RWPE1 (cell line): Measurements from ENCODE around the gene CUEDC1.

Experiments used
- CTCF ChIA-PET: fragments of 350-600 bp; sonication (Branson Sonifier 250); formaldehyde crosslinking; extraction: SDS; loops from one replicate; lab custom pipeline; 2021; lab: Yijun Ruan, JAX
- POLR2A ChIA-PET: fragments of 400-600 bp; formaldehyde crosslinking; extraction: SDS; loops from one replicate; lab custom pipeline; 2020; ENCODE audit warnings: antibody characterized with exemption; ENCODE audit not compliant: low non-redundant PET; lab: Yijun Ruan, JAX
- DNase-seq: peaks from one replicate; pipeline ENCODE4 v3.0.0; 2012; ENCODE audit warnings: low spot score
- H3K27ac ChIP-seq: fragments of 450-650 bp; 2 replicates; pipeline ENCODE4 v1.5.1; 2017
- CTCF ChIP-seq: fragments of 450-650 bp; conservative IDR thresholded peaks from 2 replicates; pipeline ENCODE4 v1.5.1; 2017; ENCODE audit warnings: low read depth, mild to moderate bottlenecking

CUEDC1 gene

GRCh38 chr17:57875290-57876022, 79.8 kb downstream of the CUEDC1 start:
- ChIA-PET POLR2A (no interaction called here), CTCF (interaction anchor here (0.6 to 2.2 kb wide), 10 partner anchors 9 to 212 kb away, joined by 3 to 14 read pairs (median 4); no protein-coding TSS in a partner anchor)
- peak; percentile 94 for DNase-seq
- TF ChIP-seq CTCF, result peak; percentile 73
- peak overlapping the region; percentile 97 for H3K27ac ChIP-seq

GRCh38 chr17:57874434-57875289, 80.5 kb downstream of the CUEDC1 start:
- ChIA-PET CTCF (interaction anchor here (0.7 to 2.2 kb wide), 8 partner anchors 8 to 213 kb away, joined by 3 to 14 read pairs (median 5); no protein-coding TSS in a partner anchor), POLR2A (interaction anchor here (0.5 to 0.9 kb wide), 2 partner anchors 15 to 18 kb away, joined by 3 read pairs; no protein-coding TSS in a partner anchor)
- DNase-seq, result no peak
- H3K27ac ChIP-seq, result peak overlapping the region; percentile 97
- no peak for TF ChIP-seq CTCF

DNA sequence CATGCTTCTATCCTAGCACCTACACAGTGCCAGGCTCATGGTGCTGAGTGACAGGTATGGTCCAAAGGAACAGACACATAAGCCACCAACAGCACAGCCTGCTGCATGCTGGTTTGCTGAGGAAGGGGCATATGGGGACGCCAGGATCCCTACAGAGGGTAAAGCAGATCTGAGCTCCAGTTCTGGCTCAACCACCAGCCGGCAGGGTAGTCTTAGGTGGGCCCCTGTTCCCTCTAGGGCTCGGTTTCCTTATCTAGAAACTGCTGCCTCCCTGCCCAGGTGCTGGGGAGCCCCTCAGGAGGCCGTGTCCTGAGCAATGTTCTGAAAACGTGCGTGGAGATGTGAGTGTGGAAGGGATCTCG, 81.2 kb downstream of the CUEDC1 start:
- TF ChIP-seq CTCF, result no peak
- no peak for DNase-seq
- POLR2A ChIA-PET, result interaction anchor here (0.9 kb wide), 1 partner anchor 14 kb away, joined by 3 read pairs; no protein-coding TSS in a partner anchor
- CTCF ChIA-PET, result interaction anchor here (2.2 kb wide), 1 partner anchor 16 kb away, joined by 14 read pairs; no protein-coding TSS in a partner anchor
- peak overlapping the region; percentile 97 for H3K27ac ChIP-seq

- ChIA-PET CTCF (interaction anchor here (2.2 kb wide), 1 partner anchor 15 kb away, joined by 14 read pairs; no protein-coding TSS in a partner anchor), POLR2A (no interaction called here)
- no peak for DNase-seq
- TF ChIP-seq CTCF, result no peak
- H3K27ac ChIP-seq, result peak overlapping the region; percentile 97
Observed at GRCh38 chr17:57873261-57874057, 81.8 kb downstream of the CUEDC1 start.

DNA sequence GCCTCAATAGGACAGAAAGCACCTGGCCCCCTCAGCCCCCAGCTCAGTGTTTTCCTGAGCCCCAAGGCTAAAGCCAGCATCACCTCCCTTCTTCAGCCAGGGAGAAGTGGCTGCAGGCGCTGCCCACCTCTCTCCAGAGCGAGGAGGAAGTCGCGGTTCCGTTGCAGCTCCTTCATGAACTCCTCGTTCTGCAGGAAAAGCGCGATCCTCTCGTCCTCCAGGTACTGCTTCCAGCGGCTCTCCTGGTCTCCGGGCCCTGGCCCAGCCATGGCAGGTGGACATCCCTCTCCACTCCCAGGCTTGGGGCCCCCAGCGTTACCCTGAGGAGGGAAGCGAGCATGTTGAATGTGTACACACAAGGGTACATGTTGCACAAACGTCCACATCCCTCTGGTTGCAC, 82.7 kb downstream of the CUEDC1 start:
- ChIA-PET CTCF (interaction anchor here (0.6 kb wide), 1 partner anchor 10 kb away, joined by 4 read pairs; no protein-coding TSS in a partner anchor), POLR2A (no interaction called here)
- TF ChIP-seq CTCF, result no peak
- H3K27ac ChIP-seq, result peak overlapping the region; percentile 97
- DNase-seq, result no peak
